Epithelial cell of proximal tubule (primary cell): ENCODE data around the gene COX7B2. TPM values are rescaled to one million over a fixed set of nuclear protein-coding genes. Genes with fewer than 3 reads are reported as not detected.

Experiments
- DNase-seq: peaks from one replicate; pipeline ENCODE4 v3.0.0-alpha.2; 2011; ENCODE audit warnings: low read depth
- H3K4me3 ChIP-seq: 2 replicates; pipeline ENCODE4 v1.5.1; 2011; ENCODE audit warnings: low read depth, mild to moderate bottlenecking, low read length
- CTCF ChIP-seq: conservative IDR thresholded peaks from 2 replicates; pipeline ENCODE4 v1.5.1; 2012; ENCODE audit warnings: low read depth, mild to moderate bottlenecking, low read length
- total RNA-seq: library from RNA; depleted of rRNA; stranded (reverse); fragments of >200 nt; gene quantifications from 2 replicates; pipeline ENCODE4 v1.2.3, GENCODE V29; 2015

COX7B2 gene
- total RNA-seq, 1 donor from 2014 or later = not detected

DNA sequence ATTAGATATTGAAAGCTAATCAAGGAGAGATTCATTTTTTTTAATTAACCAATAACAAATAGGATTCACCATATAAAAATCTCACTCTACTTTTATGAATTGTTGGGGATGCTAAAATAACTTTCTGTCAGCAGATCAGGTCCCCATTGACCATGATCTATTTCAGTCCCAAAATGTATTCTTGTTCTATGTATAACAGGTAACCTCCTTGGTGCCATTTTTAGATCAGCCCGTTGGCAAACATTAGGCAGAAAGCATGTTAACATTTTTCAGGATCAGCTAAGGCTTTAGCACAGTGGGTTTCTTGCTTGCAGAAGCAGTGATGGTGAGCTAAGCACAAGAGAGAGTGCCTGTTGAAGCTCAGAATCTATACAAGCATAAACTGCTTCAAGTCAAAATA is 40.8 kb upstream of the COX7B2 start:
- TF ChIP-seq CTCF = no peak
- DNase-seq = no peak
- H3K4me3 ChIP-seq = no peak overlapping the region

GRCh38 chr4:46947541-46947940 is 38.5 kb upstream of the COX7B2 start:
- no peak for DNase-seq
- H3K4me3 ChIP-seq = no peak overlapping the region
- no peak for TF ChIP-seq CTCF

GRCh38 chr4:46946919-46947536 is 38.0 kb upstream of the COX7B2 start:
- no peak for DNase-seq
- no peak overlapping the region for H3K4me3 ChIP-seq
- TF ChIP-seq CTCF = no peak

DNA sequence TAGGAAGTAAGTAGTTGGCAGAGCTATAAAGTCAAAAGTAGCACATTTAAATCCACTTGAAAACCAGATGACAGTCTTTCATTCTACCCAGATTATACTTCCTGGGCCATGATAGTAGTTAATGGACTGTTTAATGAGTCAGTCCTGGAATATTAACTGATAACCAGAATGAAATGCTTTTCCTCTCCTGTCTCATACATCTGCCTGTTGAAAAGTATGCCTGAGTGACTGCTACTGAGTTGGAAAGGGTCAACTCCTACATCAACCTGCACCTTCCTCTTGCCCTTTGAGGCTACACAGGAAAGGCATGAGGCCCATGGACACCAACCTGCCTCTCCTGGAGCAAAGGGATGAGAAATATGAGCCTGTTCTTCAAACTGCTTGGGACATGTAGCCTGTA is 36.0 kb upstream of the COX7B2 start:
- TF ChIP-seq CTCF = no peak
- no peak for DNase-seq
- no peak overlapping the region for H3K4me3 ChIP-seq

DNA sequence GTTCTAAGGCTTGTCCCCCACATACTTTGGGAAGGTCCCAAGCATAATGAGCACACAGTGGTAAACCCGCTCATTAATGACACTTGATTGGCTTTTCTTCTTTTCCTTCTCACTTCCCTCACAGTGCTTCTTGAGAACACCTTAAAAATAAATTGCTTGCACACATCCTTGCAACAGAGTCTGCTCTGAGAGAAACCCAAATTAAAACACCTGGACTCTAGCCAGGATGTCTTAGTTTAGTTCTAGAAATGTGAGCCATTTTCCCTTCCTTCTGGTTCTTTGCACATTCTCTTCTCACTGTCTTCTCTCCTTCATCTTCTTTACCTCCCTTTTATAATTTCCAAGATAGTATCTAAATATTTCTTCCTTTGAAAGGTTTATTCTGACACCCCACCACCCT is 35.3 kb upstream of the COX7B2 start:
- DNase-seq = no peak
- no peak overlapping the region for H3K4me3 ChIP-seq

GRCh38 chr4:46937493-46937892 is 28.4 kb upstream of the COX7B2 start:
- peak; percentile 56 for TF ChIP-seq CTCF
- no peak for DNase-seq
- H3K4me3 ChIP-seq = no peak overlapping the region

More for the DNA sequence above, 35.3 kb upstream of the COX7B2 start:
- no peak for TF ChIP-seq CTCF

DNA sequence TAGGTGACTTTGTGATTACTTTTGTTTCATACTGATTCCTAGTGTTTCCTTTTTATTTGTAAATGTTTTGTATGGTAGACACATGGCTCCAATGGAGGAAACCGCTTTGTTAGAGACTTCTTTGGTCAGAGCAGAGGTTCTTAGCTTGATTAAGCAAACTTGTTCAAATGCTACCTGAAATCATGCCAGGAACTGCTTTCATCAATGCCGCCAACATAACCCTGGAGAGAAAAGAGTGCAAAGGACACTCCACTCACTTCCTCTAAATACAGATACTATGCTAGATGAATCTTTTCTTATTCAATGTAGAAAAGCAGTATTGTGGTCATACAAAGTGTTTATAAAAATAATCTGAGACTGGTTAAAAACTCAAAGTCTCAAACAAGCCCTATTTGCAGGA is 25.7 kb upstream of the COX7B2 start:
- H3K4me3 ChIP-seq = no peak overlapping the region
- TF ChIP-seq CTCF = no peak
- DNase-seq = no peak
